H1 (cell line): ENCODE results near the gene STEAP3. TPM values are rescaled to one million over a fixed set of nuclear protein-coding genes. Genes with fewer than 3 reads are reported as not detected.

Experiments used
- SP4 ChIP-seq: IDR thresholded peaks from 2 replicates; pipeline ENCODE4 v1.6.1; 2012; ENCODE audit warnings: low read length, inconsistent platforms
- YY1 ChIP-seq: IDR thresholded peaks from 2 replicates; pipeline ENCODE4 v1.6.1; 2011; ENCODE audit warnings: low read depth, mild to moderate bottlenecking, low read length
- polyA plus RNA-seq, 7 experiments: library from polyadenylated mRNA; depleted of rRNA in 3 of 7; stranded (reverse) in 5 of 7; unstranded in 2 of 7; fragments of >200 nt in 5 of 7; fragments of 200-250 nt in 2 of 7; gene quantifications; 1 replicate in 5 of 7; 2 replicates in 1 of 7; 4 replicates in 1 of 7; pipeline versions ENCODE4 v1.2.1 to v1.2.3, GENCODE V29; 2011 to 2013; ENCODE audit warnings: missing spikeins in 2 of 7, mixed read lengths in 2 of 7
- total RNA-seq: library from RNA; stranded (reverse); fragmentation: NEBNext Ultra II Directional; extraction: Animal tissue kit (Norgen Biotek cat#: 25700); gene quantifications from 2 replicates; pipeline ENCODE4 v1.2.1, GENCODE V29; 2021
- TF ChIP-seq, protein P1 (sequence below): IDR thresholded peaks from 2 replicates; pipeline ENCODE4 v1.6.1; 2012; ENCODE audit warnings: inconsistent platforms
- TF ChIP-seq, protein P2 (sequence below): IDR thresholded peaks from 2 replicates; pipeline ENCODE4 v1.6.1; 2011; ENCODE audit warnings: low read length, improper control_type of control experiment
- TF ChIP-seq, protein P3 (sequence below): fragments of 300-600 bp; sonication (generic); IDR thresholded peaks from 2 replicates; pipeline ENCODE4 v1.7.1; 2012; ENCODE audit warnings: low read length, moderate library complexity, mild to moderate bottlenecking, inconsistent platforms; ENCODE audit not compliant: insufficient replicate concordance

STEAP3 gene
- total and polyA plus RNA-seq, 2 of the 8 experiments (the other 6 are each of a cell fraction or from before 2014, with no cell fraction given) = 21.7 to 27.9 TPM

DNA sequence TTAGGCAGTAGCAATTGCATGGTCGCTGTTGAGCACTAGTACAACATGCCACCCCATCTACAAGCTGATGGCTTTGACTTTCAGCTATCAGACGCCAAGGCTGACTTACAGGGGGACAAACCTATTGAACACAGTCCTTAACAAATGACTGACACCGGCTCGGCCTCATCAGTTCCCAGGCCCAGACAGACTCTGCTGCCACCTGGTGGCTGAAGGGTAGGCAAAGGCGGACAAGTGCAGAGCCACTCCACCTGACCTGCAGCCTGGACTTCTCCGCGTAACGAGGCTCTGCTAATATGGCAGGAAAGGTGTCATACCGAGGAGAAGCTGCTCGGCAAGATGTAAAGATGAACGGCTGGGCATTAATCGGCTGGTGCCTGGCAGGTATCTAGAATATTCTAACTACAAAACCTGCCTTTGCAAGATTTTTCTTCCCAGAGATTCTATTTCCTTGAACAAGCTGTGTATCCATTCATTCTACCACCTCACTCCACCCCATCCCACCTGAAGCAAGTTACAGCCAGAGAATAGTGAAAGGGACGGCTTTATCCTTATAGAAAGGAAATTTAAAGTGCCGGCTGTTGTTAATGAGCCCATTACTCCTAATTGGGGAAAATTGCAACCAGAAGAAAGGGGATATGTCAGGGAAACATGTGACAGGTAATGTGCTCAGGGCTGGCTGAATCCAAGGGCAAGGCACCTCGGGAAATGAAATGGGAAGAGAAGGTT, 67.4 kb downstream of the STEAP3 start (continued):
- TF ChIP-seq, protein P1, sequence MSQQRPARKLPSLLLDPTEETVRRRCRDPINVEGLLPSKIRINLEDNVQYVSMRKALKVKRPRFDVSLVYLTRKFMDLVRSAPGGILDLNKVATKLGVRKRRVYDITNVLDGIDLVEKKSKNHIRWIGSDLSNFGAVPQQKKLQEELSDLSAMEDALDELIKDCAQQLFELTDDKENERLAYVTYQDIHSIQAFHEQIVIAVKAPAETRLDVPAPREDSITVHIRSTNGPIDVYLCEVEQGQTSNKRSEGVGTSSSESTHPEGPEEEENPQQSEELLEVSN = peak; percentile 61
- TF ChIP-seq SP4 = no peak
- TF ChIP-seq YY1 = peak; percentile 65
- TF ChIP-seq, protein P2, sequence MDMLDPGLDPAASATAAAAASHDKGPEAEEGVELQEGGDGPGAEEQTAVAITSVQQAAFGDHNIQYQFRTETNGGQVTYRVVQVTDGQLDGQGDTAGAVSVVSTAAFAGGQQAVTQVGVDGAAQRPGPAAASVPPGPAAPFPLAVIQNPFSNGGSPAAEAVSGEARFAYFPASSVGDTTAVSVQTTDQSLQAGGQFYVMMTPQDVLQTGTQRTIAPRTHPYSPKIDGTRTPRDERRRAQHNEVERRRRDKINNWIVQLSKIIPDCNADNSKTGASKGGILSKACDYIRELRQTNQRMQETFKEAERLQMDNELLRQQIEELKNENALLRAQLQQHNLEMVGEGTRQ = peak; percentile 20; the same call in 1 of the 2 replicates
- TF ChIP-seq, protein P3, sequence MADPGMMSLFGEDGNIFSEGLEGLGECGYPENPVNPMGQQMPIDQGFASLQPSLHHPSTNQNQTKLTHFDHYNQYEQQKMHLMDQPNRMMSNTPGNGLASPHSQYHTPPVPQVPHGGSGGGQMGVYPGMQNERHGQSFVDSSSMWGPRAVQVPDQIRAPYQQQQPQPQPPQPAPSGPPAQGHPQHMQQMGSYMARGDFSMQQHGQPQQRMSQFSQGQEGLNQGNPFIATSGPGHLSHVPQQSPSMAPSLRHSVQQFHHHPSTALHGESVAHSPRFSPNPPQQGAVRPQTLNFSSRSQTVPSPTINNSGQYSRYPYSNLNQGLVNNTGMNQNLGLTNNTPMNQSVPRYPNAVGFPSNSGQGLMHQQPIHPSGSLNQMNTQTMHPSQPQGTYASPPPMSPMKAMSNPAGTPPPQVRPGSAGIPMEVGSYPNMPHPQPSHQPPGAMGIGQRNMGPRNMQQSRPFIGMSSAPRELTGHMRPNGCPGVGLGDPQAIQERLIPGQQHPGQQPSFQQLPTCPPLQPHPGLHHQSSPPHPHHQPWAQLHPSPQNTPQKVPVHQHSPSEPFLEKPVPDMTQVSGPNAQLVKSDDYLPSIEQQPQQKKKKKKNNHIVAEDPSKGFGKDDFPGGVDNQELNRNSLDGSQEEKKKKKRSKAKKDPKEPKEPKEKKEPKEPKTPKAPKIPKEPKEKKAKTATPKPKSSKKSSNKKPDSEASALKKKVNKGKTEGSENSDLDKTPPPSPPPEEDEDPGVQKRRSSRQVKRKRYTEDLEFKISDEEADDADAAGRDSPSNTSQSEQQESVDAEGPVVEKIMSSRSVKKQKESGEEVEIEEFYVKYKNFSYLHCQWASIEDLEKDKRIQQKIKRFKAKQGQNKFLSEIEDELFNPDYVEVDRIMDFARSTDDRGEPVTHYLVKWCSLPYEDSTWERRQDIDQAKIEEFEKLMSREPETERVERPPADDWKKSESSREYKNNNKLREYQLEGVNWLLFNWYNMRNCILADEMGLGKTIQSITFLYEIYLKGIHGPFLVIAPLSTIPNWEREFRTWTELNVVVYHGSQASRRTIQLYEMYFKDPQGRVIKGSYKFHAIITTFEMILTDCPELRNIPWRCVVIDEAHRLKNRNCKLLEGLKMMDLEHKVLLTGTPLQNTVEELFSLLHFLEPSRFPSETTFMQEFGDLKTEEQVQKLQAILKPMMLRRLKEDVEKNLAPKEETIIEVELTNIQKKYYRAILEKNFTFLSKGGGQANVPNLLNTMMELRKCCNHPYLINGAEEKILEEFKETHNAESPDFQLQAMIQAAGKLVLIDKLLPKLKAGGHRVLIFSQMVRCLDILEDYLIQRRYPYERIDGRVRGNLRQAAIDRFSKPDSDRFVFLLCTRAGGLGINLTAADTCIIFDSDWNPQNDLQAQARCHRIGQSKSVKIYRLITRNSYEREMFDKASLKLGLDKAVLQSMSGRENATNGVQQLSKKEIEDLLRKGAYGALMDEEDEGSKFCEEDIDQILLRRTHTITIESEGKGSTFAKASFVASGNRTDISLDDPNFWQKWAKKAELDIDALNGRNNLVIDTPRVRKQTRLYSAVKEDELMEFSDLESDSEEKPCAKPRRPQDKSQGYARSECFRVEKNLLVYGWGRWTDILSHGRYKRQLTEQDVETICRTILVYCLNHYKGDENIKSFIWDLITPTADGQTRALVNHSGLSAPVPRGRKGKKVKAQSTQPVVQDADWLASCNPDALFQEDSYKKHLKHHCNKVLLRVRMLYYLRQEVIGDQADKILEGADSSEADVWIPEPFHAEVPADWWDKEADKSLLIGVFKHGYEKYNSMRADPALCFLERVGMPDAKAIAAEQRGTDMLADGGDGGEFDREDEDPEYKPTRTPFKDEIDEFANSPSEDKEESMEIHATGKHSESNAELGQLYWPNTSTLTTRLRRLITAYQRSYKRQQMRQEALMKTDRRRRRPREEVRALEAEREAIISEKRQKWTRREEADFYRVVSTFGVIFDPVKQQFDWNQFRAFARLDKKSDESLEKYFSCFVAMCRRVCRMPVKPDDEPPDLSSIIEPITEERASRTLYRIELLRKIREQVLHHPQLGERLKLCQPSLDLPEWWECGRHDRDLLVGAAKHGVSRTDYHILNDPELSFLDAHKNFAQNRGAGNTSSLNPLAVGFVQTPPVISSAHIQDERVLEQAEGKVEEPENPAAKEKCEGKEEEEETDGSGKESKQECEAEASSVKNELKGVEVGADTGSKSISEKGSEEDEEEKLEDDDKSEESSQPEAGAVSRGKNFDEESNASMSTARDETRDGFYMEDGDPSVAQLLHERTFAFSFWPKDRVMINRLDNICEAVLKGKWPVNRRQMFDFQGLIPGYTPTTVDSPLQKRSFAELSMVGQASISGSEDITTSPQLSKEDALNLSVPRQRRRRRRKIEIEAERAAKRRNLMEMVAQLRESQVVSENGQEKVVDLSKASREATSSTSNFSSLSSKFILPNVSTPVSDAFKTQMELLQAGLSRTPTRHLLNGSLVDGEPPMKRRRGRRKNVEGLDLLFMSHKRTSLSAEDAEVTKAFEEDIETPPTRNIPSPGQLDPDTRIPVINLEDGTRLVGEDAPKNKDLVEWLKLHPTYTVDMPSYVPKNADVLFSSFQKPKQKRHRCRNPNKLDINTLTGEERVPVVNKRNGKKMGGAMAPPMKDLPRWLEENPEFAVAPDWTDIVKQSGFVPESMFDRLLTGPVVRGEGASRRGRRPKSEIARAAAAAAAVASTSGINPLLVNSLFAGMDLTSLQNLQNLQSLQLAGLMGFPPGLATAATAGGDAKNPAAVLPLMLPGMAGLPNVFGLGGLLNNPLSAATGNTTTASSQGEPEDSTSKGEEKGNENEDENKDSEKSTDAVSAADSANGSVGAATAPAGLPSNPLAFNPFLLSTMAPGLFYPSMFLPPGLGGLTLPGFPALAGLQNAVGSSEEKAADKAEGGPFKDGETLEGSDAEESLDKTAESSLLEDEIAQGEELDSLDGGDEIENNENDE = no peak
- TF ChIP-seq, all 59 proteins: peak for 9
